Transverse colon (tissue), 3 donors: ENCODE measurements around the gene ZNF714.

Experiments
- POLR2A ChIP-seq: fragments of 450-650 bp; IDR thresholded peaks from one replicate; pipeline ENCODE4 v1.6.1; 2016; ENCODE audit warnings: antibody characterized with exemption, mild to moderate bottlenecking, moderate library complexity
- TF ChIP-seq, protein P1 (sequence below), 5 experiments: fragments of 200-600 bp in 3 of 5; fragments of 450-650 bp in 2 of 5; sonication (generic) in 3 of 5; IDR thresholded peaks; 1 replicate in 2 of 5; 2 replicates in 3 of 5; pipeline ENCODE4 v1.5.1; 2016 to 2017; ENCODE audit warnings: antibody characterized with exemption in 5 of 5, inconsistent platforms in 3 of 5, mild to moderate bottlenecking in 2 of 5, moderate library complexity in 1 of 5

DNA sequence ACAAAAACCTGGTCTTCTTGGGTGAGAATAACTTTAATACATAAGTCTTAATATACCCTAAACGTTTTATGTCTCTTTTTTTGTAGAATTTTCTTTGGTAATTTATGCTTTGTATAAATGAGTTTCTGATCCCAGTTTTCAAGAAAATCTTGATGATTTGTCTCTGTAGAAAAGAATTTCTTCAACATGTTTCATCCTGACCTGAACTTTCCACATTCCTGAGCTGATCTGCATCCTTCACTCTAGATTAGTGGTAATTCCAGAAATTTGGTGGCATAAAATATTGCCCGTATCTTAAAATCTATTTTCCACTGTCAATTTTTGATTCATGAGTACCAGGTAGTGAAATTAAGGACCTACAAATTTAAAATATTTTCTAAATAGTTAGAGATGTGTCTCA, 16.3 kb downstream of the ZNF714 start:
- TF ChIP-seq POLR2A: no peak
- TF ChIP-seq, protein P1, sequence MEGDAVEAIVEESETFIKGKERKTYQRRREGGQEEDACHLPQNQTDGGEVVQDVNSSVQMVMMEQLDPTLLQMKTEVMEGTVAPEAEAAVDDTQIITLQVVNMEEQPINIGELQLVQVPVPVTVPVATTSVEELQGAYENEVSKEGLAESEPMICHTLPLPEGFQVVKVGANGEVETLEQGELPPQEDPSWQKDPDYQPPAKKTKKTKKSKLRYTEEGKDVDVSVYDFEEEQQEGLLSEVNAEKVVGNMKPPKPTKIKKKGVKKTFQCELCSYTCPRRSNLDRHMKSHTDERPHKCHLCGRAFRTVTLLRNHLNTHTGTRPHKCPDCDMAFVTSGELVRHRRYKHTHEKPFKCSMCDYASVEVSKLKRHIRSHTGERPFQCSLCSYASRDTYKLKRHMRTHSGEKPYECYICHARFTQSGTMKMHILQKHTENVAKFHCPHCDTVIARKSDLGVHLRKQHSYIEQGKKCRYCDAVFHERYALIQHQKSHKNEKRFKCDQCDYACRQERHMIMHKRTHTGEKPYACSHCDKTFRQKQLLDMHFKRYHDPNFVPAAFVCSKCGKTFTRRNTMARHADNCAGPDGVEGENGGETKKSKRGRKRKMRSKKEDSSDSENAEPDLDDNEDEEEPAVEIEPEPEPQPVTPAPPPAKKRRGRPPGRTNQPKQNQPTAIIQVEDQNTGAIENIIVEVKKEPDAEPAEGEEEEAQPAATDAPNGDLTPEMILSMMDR (IDR thresholded peaks at IDR 0.05): no peak
